Measurements from ENCODE around the gene FGF22.

Gene FGF22

DNA sequence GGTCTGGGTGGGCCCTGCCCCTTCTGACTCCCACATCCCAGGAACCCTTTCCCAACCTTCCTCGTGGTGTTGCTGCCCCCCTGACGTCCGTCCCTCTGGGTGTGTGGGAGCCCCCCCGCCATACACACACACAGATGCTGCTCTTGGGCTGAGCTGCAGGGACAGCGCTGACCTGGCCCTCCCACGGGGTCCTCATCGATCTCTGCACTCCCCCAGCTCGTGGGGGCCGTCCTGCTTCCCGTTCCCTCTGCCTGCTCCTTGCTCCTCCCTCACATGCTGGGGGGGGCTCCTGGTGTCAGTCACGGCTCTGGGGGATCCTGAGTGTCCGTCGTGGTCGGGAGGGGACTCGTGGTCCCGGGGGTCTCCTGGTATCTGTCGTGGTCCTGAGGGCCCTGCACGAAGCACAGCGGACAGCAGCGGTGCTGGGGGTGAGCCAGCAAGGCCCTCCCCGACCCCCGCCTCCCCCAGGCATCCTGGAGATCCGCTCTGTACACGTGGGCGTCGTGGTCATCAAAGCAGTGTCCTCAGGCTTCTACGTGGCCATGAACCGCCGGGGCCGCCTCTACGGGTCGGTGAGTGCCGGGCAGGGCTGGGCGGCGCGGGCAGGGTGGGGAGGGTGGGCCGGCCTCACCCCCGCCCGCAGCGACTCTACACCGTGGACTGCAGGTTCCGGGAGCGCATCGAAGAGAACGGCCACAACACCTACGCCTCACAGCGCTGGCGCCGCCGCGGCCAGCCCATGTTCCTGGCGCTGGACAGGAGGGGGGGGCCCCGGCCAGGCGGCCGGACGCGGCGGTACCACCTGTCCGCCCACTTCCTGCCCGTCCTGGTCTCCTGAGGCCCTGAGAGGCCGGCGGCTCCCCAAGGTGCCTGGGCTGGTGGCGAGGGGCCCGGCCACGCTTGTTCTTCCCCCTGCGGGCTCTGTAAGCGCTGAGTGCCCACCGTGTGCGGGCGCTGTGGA lies 3.4 kb downstream of the FGF22 start:
- H3K4me3 ChIP-seq (ENCODE audit: low read depth, low read length), result no peak overlapping the region

GRCh38 chr19:643736-644135 lies 4.1 kb downstream of the FGF22 start:
- no peak overlapping the region for H3K4me3 ChIP-seq (ENCODE audit: low read depth, low read length)

DNA sequence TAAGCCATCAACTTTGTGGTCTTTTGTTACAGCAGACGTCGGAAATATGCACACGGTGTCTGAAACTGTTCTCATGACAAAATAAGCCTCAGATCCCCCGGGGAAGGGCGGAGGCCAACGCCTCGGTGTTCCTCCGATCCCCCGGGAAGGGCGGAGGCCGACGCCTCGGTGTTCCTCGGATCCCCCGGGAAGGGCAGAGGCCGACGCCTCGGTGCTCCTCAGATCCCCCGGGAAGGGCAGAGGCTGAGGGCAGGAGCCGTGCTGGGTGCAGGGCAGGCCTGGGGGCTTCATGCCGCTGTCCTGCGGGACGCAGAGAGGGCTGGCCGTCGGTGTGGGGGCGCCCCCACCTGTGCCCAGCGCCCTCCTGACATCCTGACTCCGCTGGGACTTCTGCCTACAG lies 4.7 kb downstream of the FGF22 start:
- no peak overlapping the region for H3K4me3 ChIP-seq (ENCODE audit: low read depth, low read length)

GRCh38 chr19:644789-645188 lies 5.1 kb downstream of the FGF22 start:
- H3K4me3 ChIP-seq (ENCODE audit: low read depth, low read length), result no peak overlapping the region

DNA sequence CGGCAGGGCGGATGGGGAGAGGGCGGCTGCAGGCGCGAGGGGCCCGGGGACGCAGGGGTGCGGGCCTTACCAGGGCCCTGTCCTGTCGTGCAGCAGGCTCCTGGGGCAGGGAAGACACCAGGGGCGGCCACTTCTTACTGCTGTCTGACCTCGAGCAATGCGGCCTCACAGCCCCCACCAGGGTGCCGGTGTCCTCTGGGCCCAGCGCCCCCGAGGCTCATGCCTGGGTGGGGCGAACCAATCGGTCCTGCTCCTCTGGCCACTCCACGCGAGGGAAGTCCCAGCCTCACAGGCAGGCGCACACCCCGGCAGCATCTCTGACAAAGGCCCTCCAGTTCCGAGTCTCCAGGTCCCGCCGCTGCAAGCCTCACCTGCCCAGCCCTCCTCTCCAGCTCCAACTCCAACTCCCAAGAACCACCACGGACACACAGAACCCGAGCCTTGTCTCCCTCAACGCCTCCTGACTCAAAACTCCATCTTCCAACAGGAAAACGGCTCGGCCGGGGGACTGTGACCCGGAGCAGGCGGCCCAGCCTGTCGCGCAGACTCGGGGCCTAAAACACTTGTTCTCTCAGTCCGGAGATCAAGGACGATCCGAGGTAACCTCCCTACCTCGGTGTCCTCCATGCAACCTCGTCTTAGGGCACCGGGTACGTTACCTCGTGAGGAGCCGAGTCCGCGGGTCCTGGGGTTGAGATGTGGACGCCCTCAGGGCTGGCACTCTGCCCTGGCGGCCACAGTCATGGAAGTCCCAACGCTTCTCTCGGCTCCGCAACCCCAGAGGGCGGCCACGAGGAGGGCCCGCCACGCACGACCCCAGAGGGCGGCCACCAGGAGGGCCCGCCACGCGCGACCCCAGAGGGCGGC lies 6.5 kb downstream of the FGF22 start:
- no peak overlapping the region for H3K4me3 ChIP-seq (ENCODE audit: low read depth, low read length)

GRCh38 chr19:646779-647565 lies 7.3 kb downstream of the FGF22 start:
- no peak overlapping the region for H3K4me3 ChIP-seq (ENCODE audit: low read depth, low read length)

GRCh38 chr19:647566-648284 lies 8.0 kb downstream of the FGF22 start:
- H3K4me3 ChIP-seq (ENCODE audit: low read depth, low read length), result no peak overlapping the region

- no peak overlapping the region for H3K4me3 ChIP-seq (ENCODE audit: low read depth, low read length)
Measured at GRCh38 chr19:648305-648704, 8.6 kb downstream of the FGF22 start.

GRCh38 chr19:648904-649801 lies 9.5 kb downstream of the FGF22 start:
- no peak overlapping the region for H3K4me3 ChIP-seq (ENCODE audit: low read depth, low read length)

DNA sequence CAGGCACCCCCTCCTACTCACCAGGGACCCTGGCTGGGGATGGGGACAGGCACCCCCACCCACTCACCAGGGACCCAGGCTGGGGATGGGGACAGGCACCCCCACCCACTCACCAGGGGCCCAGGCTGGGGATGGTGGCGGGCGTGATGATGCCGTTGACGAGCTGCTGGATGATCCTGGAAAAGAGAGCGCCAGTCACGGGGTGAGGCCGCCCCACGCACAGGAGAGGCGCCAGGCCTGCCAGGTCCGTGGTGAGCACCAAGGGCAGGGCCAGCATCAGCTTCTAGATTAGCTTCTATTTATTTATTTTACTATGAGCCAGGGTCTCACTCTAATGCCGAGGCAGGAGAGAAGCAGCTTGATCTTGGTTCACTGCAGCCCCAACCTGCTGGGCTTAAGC lies 10.4 kb downstream of the FGF22 start:
- H3K4me3 ChIP-seq (ENCODE audit: low read depth, low read length), result no peak overlapping the region

- no peak overlapping the region for H3K4me3 ChIP-seq (ENCODE audit: low read depth, low read length)
Measured at GRCh38 chr19:651114-651818, 11.6 kb downstream of the FGF22 start.

DNA sequence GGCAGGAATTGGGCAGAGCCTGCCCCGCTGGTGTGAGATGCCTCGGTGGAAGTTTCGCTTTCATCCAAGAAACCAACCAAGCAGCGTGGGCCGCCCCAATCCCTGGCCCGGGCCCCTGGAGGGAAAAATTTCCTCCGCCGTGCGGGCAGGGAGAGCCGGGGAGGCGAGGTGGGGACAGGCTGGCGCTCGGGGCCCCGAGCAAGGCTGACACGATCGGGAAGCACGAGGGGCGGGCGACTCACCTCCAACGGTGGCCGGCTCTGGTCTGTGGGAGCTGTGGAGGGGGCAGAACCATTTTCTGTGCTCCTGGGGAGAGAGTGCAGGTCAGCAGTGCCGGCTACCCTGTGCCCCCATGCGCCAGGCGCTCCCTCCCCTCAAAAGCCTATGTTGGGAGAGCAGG lies 12.3 kb downstream of the FGF22 start:
- H3K4me3 ChIP-seq (ENCODE audit: low read depth, low read length), result no peak overlapping the region

GRCh38 chr19:652467-653389 lies 13.0 kb downstream of the FGF22 start:
- H3K4me3 ChIP-seq (ENCODE audit: low read depth, low read length), result no peak overlapping the region

GRCh38 chr19:653425-653824 lies 13.7 kb downstream of the FGF22 start:
- H3K4me3 ChIP-seq (ENCODE audit: low read depth, low read length), result no peak overlapping the region

GRCh38 chr19:655691-656090 lies 16.0 kb downstream of the FGF22 start:
- H3K4me3 ChIP-seq (ENCODE audit: low read depth, low read length), result no peak overlapping the region

- H3K4me3 ChIP-seq (ENCODE audit: low read depth, low read length), result no peak overlapping the region
Measured at GRCh38 chr19:656751-657559, 17.3 kb downstream of the FGF22 start.

DNA sequence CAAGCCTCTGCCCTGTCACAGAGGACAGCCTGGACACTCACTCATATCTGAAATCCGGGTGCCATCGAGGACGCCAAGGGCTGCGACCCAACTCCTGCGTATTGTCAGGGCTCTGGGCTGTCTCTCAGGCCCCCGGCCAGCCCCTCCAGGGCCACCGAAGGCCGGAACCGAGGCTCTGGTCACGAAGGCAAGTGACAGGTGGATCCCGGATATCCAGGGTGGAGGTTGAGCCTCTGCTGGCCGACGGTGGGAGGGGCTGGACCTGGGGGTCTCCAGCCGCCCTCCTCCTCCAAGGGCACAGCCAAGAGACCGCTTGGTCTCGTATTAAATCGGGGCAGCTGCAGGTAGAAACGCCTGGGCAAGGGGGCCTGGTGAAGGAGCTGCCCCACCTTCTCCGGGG lies 17.9 kb downstream of the FGF22 start:
- H3K4me3 ChIP-seq (ENCODE audit: low read depth, low read length), result no peak overlapping the region

Measured in iPS-11a (cell line).